ENCODE results near the gene STARD3.
"Not testable (repeated sequence)": the region's sequence is repeated elsewhere in the genome, so short reads cannot be mapped to it uniquely, and the experiment has no call there.

Gene STARD3

DNA sequence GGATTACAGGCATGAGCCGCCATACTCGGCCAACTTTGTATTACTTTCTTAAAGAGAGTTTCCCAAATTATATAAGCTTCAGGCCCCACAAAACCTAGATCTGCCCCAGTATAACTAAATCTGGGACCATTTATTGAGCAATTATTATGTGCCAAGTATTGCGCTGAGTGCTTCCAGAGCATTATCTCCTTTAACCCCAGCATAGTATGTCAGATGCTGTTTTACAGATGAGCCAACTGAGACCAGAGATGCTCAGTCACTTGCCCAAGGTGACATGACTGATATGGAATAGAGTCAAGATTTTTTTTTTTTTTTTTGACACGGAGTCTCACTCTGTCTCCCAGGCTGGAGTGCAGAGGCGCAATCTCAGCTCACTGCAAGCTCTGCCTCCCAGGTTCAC, 61.0 kb downstream of the STARD3 start:
- DNase-seq, result no peak

DNA sequence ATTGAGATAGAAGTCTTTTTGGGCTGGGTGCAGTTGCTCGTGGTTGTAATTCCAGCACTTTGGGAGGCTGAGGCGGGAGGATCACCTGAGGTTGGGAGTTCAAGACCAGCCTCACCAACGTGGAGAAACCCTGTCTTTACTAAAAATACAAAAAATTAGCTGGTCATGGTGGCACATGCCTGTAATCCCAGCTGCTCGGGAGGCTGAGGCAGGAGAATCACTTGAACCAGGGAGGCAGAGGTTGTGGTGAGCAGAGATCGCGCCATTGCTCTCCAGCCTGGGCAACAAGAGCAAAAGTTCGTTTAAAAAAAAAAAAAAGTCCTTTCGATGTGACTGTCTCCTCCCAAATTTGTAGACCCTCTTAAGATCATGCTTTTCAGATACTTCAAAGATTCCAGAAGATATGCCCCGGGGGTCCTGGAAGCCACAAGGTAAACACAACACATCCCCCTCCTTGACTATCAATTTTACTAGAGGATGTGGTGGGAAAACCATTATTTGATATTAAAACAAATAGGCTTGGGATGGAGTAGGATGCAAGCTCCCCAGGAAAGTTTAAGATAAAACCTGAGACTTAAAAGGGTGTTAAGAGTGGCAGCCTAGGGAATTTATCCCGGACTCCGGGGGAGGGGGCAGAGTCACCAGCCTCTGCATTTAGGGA, 62.3 kb downstream of the STARD3 start:
- not testable (repeated sequence) for DNase-seq

GRCh38 chr17:39699818-39700147, 62.8 kb downstream of the STARD3 start, which contains the start of gene ERBB2:
ERBB2 (plus strand) TSS chr17:39700064; CDS start chr17:39700239, 175 bp downstream.
- no peak for DNase-seq

DNA sequence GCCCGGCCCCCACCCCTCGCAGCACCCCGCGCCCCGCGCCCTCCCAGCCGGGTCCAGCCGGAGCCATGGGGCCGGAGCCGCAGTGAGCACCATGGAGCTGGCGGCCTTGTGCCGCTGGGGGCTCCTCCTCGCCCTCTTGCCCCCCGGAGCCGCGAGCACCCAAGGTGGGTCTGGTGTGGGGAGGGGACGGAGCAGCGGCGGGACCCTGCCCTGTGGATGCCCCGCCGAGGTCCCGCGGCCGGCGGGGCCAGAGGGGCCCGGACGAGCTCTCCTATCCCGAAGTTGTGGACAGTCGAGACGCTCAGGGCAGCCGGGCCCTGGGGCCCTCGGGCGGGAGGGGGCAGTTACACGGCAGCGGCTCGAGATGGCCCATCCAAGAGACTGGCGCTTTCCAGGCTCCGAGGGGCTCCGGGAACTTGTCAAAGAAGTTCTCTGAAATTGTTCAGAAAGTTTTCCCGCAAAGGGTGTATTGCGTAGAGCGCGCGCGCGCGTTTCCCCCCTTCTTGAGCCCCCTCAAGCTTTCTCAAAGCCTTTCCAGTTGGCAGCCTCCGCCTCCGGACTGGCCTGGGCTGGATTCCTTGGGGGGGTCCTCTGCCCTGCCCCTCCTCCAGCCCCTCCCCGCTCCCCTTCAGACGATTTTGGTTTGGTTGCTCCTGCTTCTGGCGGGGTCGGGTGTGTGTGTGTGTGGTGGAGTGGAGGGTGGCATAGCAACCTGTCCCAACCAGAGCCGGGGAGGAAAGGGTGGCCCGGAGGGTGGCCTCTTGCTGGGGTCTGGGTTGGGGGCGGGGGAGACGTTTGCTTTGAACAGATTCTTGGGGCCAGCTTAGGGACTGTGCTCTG, 63.4 kb downstream of the STARD3 start:
- no peak for DNase-seq

DNA sequence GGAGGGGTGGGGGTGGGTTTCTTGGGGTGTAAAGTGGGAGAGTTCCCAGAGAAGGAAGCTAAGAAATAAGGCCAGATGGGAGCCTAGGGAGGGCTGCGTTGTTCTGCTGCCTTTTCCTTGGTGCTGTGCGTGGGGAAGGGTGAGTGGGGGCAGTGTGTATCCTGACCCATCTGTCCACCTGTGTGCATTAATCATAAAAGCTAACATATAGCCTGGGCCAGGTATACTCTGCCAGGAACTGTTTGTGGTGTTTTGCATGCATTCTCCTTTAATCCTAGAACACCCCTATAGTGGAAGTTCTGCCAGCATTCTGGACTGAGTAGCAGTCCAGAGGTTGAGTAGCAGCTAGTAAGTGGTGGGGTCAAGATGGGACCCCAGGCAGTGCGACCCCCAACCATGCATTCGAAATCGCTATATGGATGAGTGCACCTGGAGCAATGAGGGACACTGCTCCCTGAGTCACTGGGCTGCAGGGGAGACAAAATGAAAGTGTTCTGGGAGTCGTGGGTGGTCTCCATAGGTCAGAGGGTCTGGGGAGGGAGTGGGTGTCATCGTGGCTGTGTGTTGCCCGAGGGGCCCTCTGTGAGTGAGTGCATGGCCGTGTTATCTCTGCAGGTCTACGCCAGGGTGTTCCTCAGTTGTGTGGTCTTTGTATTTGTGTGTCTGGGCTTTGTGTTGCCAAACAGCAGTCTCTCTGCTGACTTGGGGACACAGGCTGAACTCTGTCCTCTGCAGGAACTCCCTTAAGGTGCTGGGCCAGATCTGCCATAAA, 64.3 kb downstream of the STARD3 start:
- DNase-seq, result no peak

GRCh38 chr17:39701784-39702422, 65.0 kb downstream of the STARD3 start:
- no peak for DNase-seq

DNA sequence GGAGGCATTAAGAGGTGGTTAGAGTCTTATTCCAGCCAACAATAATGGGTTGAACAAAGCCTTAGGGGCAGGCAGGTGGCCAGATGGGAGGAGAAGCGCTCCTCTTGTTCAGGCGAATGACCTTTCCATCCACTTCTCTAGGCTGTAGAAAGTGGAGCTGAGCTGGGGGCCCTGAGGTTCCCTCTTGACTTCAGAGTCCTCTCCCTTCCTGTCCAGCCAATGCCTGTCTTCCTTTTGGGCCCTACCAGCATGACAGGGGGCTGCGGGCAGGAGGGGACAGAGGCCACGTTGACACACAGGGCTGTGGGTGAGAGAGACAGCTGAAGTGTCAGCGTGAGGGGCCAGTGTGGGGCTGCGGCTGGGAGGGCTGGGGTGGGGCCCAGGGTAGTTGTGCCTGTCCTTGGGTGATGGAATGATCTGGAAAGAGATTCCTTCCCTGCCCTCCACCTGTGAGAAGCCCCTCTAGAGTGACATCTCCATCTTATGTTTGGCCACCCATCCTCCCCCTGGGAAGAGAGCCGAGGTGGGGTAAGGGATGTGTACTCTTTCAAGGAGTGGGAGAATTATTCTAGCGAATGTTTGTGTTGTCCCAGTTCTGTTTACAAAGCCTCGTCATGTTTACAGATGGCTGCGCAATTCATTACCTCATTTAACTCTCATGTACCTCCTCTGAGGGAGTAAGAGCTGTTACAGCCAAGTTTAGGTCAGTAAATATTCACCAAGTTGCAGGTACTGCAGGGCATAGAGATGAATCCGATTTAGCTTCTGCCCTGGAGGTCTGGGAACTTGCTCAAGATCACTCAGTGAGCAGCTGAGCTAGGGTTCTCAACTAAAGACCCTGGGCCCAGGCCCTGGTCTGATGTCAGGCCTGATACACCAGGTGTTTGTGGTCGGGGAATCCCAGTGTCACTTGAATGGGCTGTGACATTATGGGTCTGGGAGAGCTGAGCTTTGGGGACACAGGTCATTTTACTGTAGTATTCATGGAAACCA, 66.3 kb downstream of the STARD3 start:
- no peak for DNase-seq

- no peak for DNase-seq
Observed at GRCh38 chr17:39703913-39704312, 67.0 kb downstream of the STARD3 start.

DNA sequence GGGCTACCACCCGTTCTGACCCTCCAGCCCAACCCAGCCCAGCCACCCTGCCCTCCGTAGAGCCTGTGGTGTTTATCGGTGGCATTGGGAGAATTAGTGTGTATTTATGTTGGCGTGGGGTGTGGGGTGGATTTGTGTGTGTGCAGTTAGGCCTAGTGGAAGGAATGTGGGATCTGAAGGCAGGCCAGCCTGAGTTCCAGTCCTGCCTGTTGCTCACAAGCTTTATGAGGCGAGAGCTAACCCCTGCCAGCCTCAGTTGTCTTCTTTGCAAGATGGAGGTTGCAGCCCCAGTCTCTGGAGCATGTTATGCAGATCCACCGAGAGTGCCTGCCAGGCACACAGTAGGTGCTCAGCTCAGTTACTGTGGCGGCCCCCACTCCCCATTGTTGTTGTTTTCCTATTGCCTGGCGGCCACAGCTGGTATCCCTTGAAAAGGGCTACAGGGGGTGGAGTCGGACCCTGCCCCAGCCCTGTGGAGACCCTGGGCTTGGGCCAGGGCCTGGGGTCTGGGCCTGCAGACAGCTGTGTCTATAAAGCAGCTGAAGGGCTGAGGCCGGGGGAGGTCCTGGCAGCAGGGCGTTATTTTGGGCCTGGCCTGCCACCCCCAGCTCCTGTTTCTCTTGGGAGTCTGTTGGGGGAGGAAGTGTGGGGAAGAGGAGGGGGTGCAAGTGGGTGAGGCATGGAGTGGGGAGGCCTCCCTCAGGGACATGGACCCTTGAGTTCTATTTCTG, 68.0 kb downstream of the STARD3 start:
- no peak for DNase-seq

- DNase-seq, result no peak
Observed at GRCh38 chr17:39705786-39706348, 68.9 kb downstream of the STARD3 start.

GRCh38 chr17:39706383-39706782, 69.4 kb downstream of the STARD3 start:
- DNase-seq, result no peak

DNA sequence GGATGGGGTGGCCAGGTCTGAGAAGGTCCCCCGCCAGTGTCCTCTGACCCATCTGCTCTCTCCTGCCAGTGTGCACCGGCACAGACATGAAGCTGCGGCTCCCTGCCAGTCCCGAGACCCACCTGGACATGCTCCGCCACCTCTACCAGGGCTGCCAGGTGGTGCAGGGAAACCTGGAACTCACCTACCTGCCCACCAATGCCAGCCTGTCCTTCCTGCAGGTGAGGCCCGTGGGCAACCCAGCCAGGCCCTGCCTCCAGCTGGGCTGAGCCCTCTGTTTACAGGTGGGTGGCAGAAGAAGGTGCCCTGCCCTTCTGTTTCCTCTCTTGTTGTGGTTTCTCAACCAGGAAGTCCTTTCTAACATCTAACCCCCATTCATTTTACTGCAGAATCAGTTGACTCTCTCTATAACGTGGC, 70.0 kb downstream of the STARD3 start:
- DNase-seq, result no peak

GRCh38 chr17:39709319-39709997, 72.5 kb downstream of the STARD3 start:
- no peak for DNase-seq

- DNase-seq, result no peak
Observed at GRCh38 chr17:39709998-39710964, 73.3 kb downstream of the STARD3 start.

GRCh38 chr17:39711071-39711470, 74.1 kb downstream of the STARD3 start:
- DNase-seq, result not testable (repeated sequence)

- no peak for DNase-seq
Observed at GRCh38 chr17:39711851-39712250, 74.9 kb downstream of the STARD3 start.

Measured in T-helper 9 cell (primary cell).